ENCODE data around the gene CGREF1. TPM values are rescaled to one million over a fixed set of nuclear protein-coding genes. Genes with fewer than 3 reads are reported as not detected.

CGREF1 gene
- total RNA-seq = 1 to 10 TPM; 1.1 to 2.5 TPM

DNA sequence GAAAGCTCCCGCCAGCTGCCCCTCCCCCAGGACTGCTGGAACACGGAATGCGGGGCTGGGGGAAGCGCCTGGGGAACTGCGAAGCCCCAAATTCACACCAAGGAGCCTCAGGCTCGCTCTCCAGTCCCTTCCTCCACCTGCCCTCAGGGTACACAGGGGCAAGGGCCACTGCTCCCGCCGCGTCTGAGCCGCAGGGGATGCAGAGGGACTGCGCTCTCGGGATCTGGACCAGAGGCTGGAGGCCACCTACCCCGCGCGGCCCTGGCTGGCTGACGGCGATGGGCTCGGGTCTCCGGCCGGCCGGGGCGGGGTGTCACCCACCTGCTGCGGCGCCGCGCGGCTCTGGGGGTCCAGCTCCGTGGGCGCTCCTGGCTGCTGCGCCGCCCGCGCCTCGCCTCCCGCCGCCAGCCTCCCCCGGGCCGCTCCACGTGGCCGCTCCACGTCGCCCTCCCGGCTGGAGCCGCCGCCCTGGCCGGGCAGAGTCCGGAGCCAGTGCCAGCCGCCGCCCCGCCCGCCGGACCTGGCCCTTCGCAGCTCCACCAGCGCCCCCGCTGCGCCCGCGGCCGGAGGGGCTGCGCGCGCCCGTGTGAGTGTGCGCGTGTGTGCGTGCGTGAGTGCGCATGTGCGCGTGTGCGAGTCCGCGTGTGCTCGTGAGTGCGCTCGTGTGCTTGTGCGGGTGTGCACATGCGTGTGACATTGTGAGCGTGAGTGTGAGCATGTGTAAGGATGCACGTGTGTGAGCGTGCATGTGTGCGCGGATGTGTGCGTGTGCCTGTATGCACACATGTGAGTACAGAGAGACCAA, at the start of gene CGREF1:
Gene CGREF1, minus strand, starts transcription at position 604 of the 805 bp plus-strand sequence. CDS start 14,762 bp downstream, outside the sequence.
- Mint-ChIP-seq H3K4me3 (peak within 1 kb of the TSS; percentile 72), H3K27me3 (peaks cover 36% of the 10 kb centered on the region), H3K27ac (no peak within 1 kb of the TSS), H3K36me3 (no peaks in the 10 kb centered on the region), H3K4me1 (peaks cover 13% of the 10 kb centered on the region), H3K9me3 (ENCODE audit: low read depth) (no peaks in the 10 kb centered on the region)
- DNase-seq = no peak
- no peak for ATAC-seq
- CTCF ChIA-PET = interaction anchor here (0.6 kb wide), 1 partner anchor 160 kb away, joined by 3 read pairs; no protein-coding TSS in a partner anchor

- CTCF ChIA-PET = no interaction called here
- H3K27me3 Mint-ChIP-seq = peaks cover 5% of the 10 kb centered on the region
- DNase-seq = no peak
- no peak for ATAC-seq
- no peaks in the 10 kb centered on the region for H3K9me3 Mint-ChIP-seq (ENCODE audit: low read depth)
- H3K4me1 Mint-ChIP-seq = peaks cover 3% of the 10 kb centered on the region
- H3K4me3 Mint-ChIP-seq = no peak overlapping the region
- no peaks in the 10 kb centered on the region for H3K36me3 Mint-ChIP-seq
- H3K27ac Mint-ChIP-seq = no peak overlapping the region
Measured at GRCh38 chr2:27164960-27165763, 46.2 kb upstream of the CGREF1 start.

GRCh38 chr2:27162151-27163121, 43.5 kb upstream of the CGREF1 start:
- Mint-ChIP-seq H3K4me1 (peaks cover 3% of the 10 kb centered on the region), H3K27ac (no peak overlapping the region), H3K4me3 (no peak overlapping the region), H3K9me3 (ENCODE audit: low read depth) (no peaks in the 10 kb centered on the region), H3K36me3 (no peaks in the 10 kb centered on the region), H3K27me3 (peaks cover 3% of the 10 kb centered on the region)
- ATAC-seq = no peak
- CTCF ChIA-PET = interaction anchor here (0.7 to 1.5 kb wide), 4 partner anchors 7 to 1090 kb away, joined by 3 to 6 read pairs (median 3); no protein-coding TSS in a partner anchor
- no peak for DNase-seq

GRCh38 chr2:27160191-27160590, 41.3 kb upstream of the CGREF1 start:
- Mint-ChIP-seq H3K4me1 (peaks cover 3% of the 10 kb centered on the region), H3K27ac (no peak overlapping the region), H3K36me3 (no peaks in the 10 kb centered on the region), H3K9me3 (ENCODE audit: low read depth) (no peaks in the 10 kb centered on the region), H3K27me3 (peaks cover 3% of the 10 kb centered on the region), H3K4me3 (no peak overlapping the region)
- no peak for ATAC-seq
- DNase-seq = no peak
- CTCF ChIA-PET = no interaction called here

GRCh38 chr2:27159271-27159670, 40.3 kb upstream of the CGREF1 start:
- no peaks in the 10 kb centered on the region for H3K9me3 Mint-ChIP-seq (ENCODE audit: low read depth)
- H3K4me3 Mint-ChIP-seq = no peak overlapping the region
- H3K36me3 Mint-ChIP-seq = no peaks in the 10 kb centered on the region
- CTCF ChIA-PET = interaction anchor here (1.6 to 4.1 kb wide), 2 partner anchors 10 to 144 kb away, joined by 4 to 12 read pairs; no protein-coding TSS in a partner anchor
- H3K27ac Mint-ChIP-seq = no peak overlapping the region
- ATAC-seq = no peak
- no peak for DNase-seq
- peaks cover 3% of the 10 kb centered on the region for H3K4me1 Mint-ChIP-seq
- peaks cover 3% of the 10 kb centered on the region for H3K27me3 Mint-ChIP-seq

DNA sequence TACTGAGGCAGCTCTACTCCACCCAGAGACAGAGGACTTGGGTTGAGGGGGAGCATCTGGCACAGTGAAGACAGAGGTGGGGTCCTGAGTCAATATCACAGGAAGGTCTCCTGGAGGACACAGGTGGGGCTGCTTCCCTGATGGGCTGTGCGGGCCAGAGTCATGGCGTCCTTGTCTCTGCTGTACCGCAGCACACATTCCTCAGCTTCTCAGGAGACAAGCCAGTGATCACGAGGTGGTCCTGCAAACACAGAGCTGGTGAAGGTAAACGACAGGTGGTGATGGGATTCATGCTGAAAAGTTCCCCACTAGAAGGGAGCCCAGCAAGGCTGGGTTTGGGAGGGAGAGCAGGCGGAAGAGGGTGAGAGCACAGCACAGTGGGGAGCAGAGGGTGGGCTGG, 39.5 kb upstream of the CGREF1 start:
- DNase-seq = no peak
- Mint-ChIP-seq H3K27ac (no peak overlapping the region), H3K9me3 (ENCODE audit: low read depth) (no peaks in the 10 kb centered on the region), H3K4me3 (no peak overlapping the region), H3K4me1 (peaks cover 3% of the 10 kb centered on the region), H3K27me3 (peaks cover 3% of the 10 kb centered on the region), H3K36me3 (no peaks in the 10 kb centered on the region)
- CTCF ChIA-PET = interaction anchor here (1.0 to 4.1 kb wide), 3 partner anchors 11 to 145 kb away, joined by 3 to 12 read pairs (median 4); no protein-coding TSS in a partner anchor
- no peak for ATAC-seq

GRCh38 chr2:27155069-27155520, 36.2 kb upstream of the CGREF1 start:
- H3K36me3 Mint-ChIP-seq = no peaks in the 10 kb centered on the region
- DNase-seq (no peak), ATAC-seq (no peak)
- H3K4me1 Mint-ChIP-seq = no peaks in the 10 kb centered on the region
- H3K9me3 Mint-ChIP-seq (ENCODE audit: low read depth) = no peaks in the 10 kb centered on the region
- CTCF ChIA-PET = no interaction called here
- peaks cover 3% of the 10 kb centered on the region for H3K27me3 Mint-ChIP-seq
- no peak overlapping the region for H3K27ac Mint-ChIP-seq
- H3K4me3 Mint-ChIP-seq = no peak overlapping the region

- Mint-ChIP-seq H3K4me1 (no peaks in the 10 kb centered on the region), H3K27ac (no peak overlapping the region), H3K4me3 (no peak overlapping the region), H3K27me3 (peaks cover 3% of the 10 kb centered on the region), H3K36me3 (no peaks in the 10 kb centered on the region), H3K9me3 (ENCODE audit: low read depth) (no peaks in the 10 kb centered on the region)
- DNase-seq = no peak
- no peak for ATAC-seq
- CTCF ChIA-PET = no interaction called here
Measured at GRCh38 chr2:27154488-27154887, 35.6 kb upstream of the CGREF1 start.

GRCh38 chr2:27152796-27153464, 34.0 kb upstream of the CGREF1 start:
- CTCF ChIA-PET = interaction anchor here (0.9 to 1.4 kb wide), 2 partner anchors 39 to 191 kb away, joined by 4 to 5 read pairs; no protein-coding TSS in a partner anchor
- H3K27me3 Mint-ChIP-seq = peaks cover 3% of the 10 kb centered on the region
- no peak overlapping the region for H3K27ac Mint-ChIP-seq
- H3K4me3 Mint-ChIP-seq = no peak overlapping the region
- DNase-seq (no peak), ATAC-seq (no peak)
- no peaks in the 10 kb centered on the region for H3K9me3 Mint-ChIP-seq (ENCODE audit: low read depth)
- H3K4me1 Mint-ChIP-seq = no peaks in the 10 kb centered on the region
- H3K36me3 Mint-ChIP-seq = no peaks in the 10 kb centered on the region

DNA sequence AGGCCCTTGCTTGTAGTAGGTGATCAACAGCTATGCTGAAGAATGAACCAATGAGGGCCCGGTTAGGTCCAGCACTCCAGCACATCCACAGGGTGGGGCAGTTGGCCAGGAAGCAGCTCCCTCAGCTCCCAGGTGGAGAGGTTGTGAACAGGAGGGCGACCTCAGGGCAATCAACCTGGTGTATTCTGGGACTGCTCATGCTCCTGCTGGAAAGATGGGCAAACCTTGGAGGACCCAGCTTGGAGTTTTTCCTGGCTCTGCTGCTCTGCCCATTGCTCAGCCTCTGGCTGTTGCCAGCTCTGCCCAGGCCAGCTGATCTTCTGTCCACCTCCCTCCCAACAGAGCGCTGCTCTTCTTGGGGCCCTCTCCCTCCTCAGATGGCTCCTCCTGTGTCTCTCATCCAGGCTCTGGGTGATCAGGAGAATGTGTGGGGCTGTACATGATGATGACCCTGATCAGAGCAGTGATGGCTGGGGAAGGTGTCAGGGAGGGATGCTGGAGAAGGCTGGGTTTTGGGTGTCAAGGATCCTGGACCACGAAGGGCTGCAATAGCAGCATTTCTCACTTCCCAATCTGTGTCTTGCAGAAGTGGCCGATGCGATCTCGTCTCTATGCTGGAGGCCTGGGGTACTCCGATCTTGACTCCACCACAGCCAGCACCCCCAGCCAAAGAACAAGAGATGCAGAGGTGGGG, 33.3 kb upstream of the CGREF1 start:
- no peak for DNase-seq
- CTCF ChIA-PET = interaction anchor here (0.9 to 1.8 kb wide), 3 partner anchors 18 to 190 kb away, joined by 4 to 8 read pairs (median 5); no protein-coding TSS in a partner anchor
- Mint-ChIP-seq H3K4me1 (no peaks in the 10 kb centered on the region), H3K36me3 (no peaks in the 10 kb centered on the region), H3K27ac (no peak overlapping the region), H3K4me3 (no peak overlapping the region), H3K9me3 (ENCODE audit: low read depth) (no peaks in the 10 kb centered on the region), H3K27me3 (peaks cover 2% of the 10 kb centered on the region)
- ATAC-seq = no peak

- no peak overlapping the region for H3K27ac Mint-ChIP-seq
- peaks cover 2% of the 10 kb centered on the region for H3K27me3 Mint-ChIP-seq
- H3K9me3 Mint-ChIP-seq (ENCODE audit: low read depth) = no peaks in the 10 kb centered on the region
- no peak for DNase-seq
- CTCF ChIA-PET = interaction anchor here (1.8 kb wide), 1 partner anchor 19 kb away, joined by 8 read pairs; no protein-coding TSS in a partner anchor
- H3K4me3 Mint-ChIP-seq = no peak overlapping the region
- no peaks in the 10 kb centered on the region for H3K36me3 Mint-ChIP-seq
- no peak for ATAC-seq
- no peaks in the 10 kb centered on the region for H3K4me1 Mint-ChIP-seq
Measured at GRCh38 chr2:27150639-27151230, 31.8 kb upstream of the CGREF1 start.
